ENCODE results near the gene UBE2M.

DNA sequence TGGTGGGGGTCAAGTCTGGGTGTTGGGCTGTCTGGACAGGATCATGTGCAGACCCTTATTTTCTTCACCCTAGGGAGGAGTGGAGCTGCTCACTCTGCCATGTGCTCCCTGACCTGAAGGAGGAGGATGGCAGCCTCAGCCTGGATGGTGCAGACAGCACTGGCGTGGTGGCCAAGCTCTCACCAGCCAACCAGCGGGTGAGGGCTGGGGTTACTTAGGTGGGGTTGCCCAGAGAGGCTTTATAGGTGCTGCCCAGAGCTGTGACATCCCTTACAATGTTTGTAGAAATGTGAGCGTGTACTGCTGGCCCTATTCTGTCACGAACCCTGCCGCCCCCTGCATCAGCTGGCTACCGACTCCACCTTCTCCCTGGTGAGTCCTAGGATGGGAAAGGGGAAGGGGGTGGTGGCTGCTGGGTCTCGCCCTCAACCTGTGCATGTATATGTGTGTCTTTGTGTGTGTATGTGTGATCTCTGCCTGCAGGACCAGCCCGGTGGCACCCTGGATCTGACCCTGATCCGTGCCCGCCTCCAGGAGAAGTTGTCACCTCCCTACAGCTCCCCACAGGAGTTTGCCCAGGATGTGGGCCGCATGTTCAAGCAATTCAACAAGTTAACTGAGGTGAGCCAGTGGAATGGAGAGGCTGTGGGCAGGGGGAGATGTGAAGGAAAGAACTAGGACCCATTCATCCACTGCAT is 8.6 kb downstream of the UBE2M start:
- TF ChIP-seq POLR2AphosphoS5 (IDR thresholded peaks at IDR 0.05; ENCODE audit: low read depth) (no peak), CTCF (conservative IDR thresholded peaks at IDR 0.05; ENCODE audit: low read depth in 2 of 2) (no peak), STAT1 (IDR thresholded peaks at IDR 0.05; ENCODE audit: unreplicated experiment) (no peak), CREB1 (CRISPR knock-in tag; IDR thresholded peaks at IDR 0.05; ENCODE audit: low read depth) (no peak), EZH2 (IDR thresholded peaks at IDR 0.05; ENCODE audit: low read depth, unreplicated experiment) (no peak)
- TF ChIP-seq, protein P1, sequence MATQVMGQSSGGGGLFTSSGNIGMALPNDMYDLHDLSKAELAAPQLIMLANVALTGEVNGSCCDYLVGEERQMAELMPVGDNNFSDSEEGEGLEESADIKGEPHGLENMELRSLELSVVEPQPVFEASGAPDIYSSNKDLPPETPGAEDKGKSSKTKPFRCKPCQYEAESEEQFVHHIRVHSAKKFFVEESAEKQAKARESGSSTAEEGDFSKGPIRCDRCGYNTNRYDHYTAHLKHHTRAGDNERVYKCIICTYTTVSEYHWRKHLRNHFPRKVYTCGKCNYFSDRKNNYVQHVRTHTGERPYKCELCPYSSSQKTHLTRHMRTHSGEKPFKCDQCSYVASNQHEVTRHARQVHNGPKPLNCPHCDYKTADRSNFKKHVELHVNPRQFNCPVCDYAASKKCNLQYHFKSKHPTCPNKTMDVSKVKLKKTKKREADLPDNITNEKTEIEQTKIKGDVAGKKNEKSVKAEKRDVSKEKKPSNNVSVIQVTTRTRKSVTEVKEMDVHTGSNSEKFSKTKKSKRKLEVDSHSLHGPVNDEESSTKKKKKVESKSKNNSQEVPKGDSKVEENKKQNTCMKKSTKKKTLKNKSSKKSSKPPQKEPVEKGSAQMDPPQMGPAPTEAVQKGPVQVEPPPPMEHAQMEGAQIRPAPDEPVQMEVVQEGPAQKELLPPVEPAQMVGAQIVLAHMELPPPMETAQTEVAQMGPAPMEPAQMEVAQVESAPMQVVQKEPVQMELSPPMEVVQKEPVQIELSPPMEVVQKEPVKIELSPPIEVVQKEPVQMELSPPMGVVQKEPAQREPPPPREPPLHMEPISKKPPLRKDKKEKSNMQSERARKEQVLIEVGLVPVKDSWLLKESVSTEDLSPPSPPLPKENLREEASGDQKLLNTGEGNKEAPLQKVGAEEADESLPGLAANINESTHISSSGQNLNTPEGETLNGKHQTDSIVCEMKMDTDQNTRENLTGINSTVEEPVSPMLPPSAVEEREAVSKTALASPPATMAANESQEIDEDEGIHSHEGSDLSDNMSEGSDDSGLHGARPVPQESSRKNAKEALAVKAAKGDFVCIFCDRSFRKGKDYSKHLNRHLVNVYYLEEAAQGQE (IDR thresholded peaks at IDR 0.05; ENCODE audit: unreplicated experiment) = no peak

All from GM23338 (cell line).